HG02678 (cell line): ENCODE measurements around the gene PDE4C.

Experiments used
- ATAC-seq: cut with Tn5 transposase; IDR thresholded peaks from one replicate; pipeline ENCODE4 v1.9.1; 2021; ENCODE audit warnings: mild to moderate bottlenecking, moderate library complexity; ENCODE audit not compliant: unreplicated experiment

The PDE4C gene

GRCh38 chr19:18202397-18202777 is 23.9 kb downstream of the PDE4C start:
- ATAC-seq, result no peak

- ATAC-seq, result no peak
Observed at GRCh38 chr19:18198374-18198773, 27.9 kb downstream of the PDE4C start.

GRCh38 chr19:18197941-18198340 is 28.3 kb downstream of the PDE4C start:
- no peak for ATAC-seq

- ATAC-seq, result no peak
Observed at GRCh38 chr19:18197306-18197705, 28.9 kb downstream of the PDE4C start.

GRCh38 chr19:18196511-18196845 is 29.8 kb downstream of the PDE4C start:
- ATAC-seq, result no peak

- ATAC-seq, result no peak
Observed at GRCh38 chr19:18194554-18195238, 31.5 kb downstream of the PDE4C start.

GRCh38 chr19:18194181-18194530 is 32.1 kb downstream of the PDE4C start:
- no peak for ATAC-seq

- ATAC-seq, result no peak
Observed at GRCh38 chr19:18193388-18194180, 32.7 kb downstream of the PDE4C start.

GRCh38 chr19:18192673-18193387 is 33.4 kb downstream of the PDE4C start, which contains the start of gene MPV17L2:
TSS of gene MPV17L2 (plus strand) at chr19:18193218. CDS start at chr19:18193282, 64 bp downstream.
- peak; percentile 88 for ATAC-seq

- no peak for ATAC-seq
Observed at GRCh38 chr19:18191640-18192062, 34.6 kb downstream of the PDE4C start.

GRCh38 chr19:18190278-18190677 is 36.0 kb downstream of the PDE4C start:
- ATAC-seq, result no peak

- ATAC-seq, result no peak
Observed at GRCh38 chr19:18185538-18185937, 40.7 kb downstream of the PDE4C start.

- ATAC-seq, result no peak
Observed at GRCh38 chr19:18183529-18183928, 42.7 kb downstream of the PDE4C start.

GRCh38 chr19:18179957-18180356 is 46.3 kb downstream of the PDE4C start:
- ATAC-seq, result no peak

GRCh38 chr19:18176367-18177310 is 49.6 kb downstream of the PDE4C start:
- ATAC-seq, result no peak

GRCh38 chr19:18174983-18175382 is 51.3 kb downstream of the PDE4C start:
- ATAC-seq, result no peak
